Measurements from ENCODE around the gene INSL3. TPM values are rescaled to one million over a fixed set of nuclear protein-coding genes. Genes with fewer than 3 reads are reported as not detected.
A peak's percentile ranks its signal among the peaks of the same experiment; 100 is the strongest.
"Not testable (repeated sequence)": the region's sequence is repeated elsewhere in the genome, so short reads cannot be mapped to it uniquely, and the experiment has no call there.

The INSL3 gene
- polyA plus RNA-seq, 1 donor: 0.18 TPM

DNA sequence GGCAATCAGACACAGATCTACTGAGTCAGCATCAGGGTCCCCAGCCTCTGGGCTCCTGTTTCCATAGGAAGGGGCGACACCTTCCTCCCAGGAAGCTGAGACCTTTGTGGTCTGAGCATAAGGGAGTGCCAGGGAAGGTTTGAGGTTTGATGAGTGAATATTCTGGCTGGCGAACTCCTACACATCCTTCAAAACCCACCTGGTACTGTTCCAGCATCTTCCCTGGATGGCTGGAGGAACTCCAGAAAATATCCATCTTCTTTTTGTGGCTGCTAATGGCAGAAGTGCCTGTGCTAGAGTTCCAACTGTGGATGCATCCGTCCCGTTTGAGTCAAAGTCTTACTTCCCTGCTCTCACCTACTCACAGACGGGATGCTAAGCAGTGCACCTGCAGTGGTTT, 9.2 kb downstream of the INSL3 start:
- no peak for DNase-seq

GRCh38 chr19:17811681-17812080, 9.6 kb downstream of the INSL3 start:
- DNase-seq: no peak

GRCh38 chr19:17811103-17811502, 10.2 kb downstream of the INSL3 start:
- DNase-seq: no peak

- DNase-seq: no peak
Measured at GRCh38 chr19:17807731-17808316, 13.5 kb downstream of the INSL3 start.

GRCh38 chr19:17806945-17807344, 14.4 kb downstream of the INSL3 start:
- DNase-seq: no peak

DNA sequence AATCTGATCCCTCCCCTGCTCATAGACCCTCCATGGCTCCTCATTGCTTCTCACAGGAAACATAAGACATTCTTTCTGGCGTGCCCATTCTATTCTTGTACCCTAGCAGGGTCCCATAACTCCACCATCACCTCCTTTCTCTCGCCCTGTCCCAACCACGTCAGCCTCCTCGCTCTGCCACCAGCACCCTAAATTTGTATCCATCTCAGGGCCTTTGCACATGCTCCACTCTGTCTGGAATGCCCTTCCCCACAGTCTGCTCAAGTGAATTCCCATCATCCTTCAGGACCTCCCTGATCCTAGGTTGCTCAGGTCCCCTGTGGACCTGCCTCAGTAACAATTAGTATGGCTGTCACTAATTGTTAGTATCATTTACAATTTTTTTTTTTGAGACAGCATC, 15.9 kb downstream of the INSL3 start:
- no peak for DNase-seq

GRCh38 chr19:17803264-17803896, 17.9 kb downstream of the INSL3 start:
- no peak for DNase-seq

DNA sequence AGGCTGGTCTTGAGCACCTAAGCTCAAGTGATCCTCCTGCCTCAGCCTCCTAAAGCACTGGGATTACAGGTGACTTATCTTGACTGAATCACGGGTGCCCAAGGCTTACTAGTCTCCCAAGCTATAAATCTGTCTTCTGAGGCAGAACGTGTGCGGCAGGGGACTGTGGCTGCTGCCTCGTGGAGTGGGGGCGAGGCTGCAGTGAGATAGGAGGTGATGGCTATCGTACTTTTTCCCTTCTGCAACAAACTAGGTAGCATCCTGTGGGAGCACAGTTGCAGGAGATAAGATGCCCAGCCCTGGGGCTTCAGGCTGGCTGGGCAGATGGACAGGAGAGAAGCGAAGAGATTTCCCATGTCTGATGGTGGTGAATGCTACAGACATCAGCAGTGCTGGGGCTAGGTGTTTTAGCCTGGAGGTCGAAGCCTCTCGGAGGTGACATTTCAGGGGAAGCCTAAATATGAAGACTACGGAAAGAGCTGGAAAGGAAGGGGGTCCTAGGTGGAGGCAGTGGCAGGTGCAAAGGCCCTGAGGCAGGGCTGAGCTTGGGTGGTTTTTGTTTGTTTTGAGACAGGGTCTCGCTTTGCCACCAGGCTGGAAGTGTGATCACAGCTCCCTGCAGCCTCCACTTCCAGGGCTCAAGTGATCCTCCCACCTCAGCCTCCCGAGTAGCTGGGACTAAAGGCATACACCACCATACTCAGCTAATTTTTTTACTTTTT, 19.0 kb downstream of the INSL3 start:
- DNase-seq: no peak

DNA sequence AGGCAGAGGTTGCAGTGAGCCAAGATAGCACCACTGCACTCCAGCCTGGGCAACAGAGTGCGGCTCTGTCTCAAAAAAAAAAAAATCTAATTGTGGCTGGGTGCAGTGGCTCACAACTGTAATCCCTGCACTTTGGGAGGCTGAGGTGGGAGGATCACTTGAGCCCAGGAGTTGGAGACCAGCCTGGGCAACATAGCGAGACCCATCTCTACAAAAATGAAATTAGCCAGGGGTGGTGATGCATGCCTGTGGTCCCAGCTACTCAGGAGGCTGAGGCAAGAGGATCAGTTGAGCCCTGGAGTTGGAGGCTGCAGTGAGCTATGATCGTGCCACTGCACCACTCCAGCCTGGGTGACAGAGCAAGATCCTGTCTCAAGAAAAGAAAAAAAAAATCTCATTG, 22.7 kb downstream of the INSL3 start:
- not testable (repeated sequence) for DNase-seq

DNA sequence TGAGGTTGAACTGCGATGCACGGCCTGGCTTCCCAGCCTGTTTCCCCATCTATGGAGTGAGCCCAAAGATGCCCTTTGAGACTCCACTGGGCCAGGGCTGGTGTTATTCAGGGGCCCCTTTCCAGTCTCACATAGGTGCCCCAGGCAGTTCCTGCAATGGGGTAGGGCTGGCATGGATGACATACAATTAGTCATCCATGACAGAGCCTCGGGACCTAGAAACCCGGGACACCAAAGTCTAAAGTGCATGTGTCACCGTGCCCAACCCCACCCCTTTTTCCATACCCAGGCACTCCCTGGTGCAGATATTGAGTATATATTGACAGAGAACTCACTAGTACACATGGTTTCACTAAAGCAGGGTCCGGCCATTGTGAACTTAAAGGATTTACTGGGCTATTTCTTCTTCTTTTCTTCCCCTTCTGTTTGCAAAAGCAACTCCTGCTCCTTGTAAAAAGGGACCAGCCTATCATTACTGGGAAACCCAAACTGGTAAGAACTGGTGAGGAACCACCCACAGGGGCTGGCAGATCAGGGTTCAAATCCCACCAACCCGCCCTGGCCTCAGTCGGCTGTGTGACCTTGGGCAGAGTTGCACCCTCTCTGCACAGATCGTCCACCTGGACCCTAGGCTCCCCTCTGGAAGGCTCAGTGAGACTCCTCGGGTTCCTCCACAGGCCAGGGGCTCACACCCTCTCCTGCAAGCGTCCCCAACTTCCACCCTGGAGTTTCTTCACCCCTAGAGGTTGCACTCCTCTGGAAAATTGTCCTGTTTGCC, 23.7 kb downstream of the INSL3 start:
- DNase-seq: no peak

GRCh38 chr19:17796838-17797423, 24.4 kb downstream of the INSL3 start:
- DNase-seq: no peak

DNA sequence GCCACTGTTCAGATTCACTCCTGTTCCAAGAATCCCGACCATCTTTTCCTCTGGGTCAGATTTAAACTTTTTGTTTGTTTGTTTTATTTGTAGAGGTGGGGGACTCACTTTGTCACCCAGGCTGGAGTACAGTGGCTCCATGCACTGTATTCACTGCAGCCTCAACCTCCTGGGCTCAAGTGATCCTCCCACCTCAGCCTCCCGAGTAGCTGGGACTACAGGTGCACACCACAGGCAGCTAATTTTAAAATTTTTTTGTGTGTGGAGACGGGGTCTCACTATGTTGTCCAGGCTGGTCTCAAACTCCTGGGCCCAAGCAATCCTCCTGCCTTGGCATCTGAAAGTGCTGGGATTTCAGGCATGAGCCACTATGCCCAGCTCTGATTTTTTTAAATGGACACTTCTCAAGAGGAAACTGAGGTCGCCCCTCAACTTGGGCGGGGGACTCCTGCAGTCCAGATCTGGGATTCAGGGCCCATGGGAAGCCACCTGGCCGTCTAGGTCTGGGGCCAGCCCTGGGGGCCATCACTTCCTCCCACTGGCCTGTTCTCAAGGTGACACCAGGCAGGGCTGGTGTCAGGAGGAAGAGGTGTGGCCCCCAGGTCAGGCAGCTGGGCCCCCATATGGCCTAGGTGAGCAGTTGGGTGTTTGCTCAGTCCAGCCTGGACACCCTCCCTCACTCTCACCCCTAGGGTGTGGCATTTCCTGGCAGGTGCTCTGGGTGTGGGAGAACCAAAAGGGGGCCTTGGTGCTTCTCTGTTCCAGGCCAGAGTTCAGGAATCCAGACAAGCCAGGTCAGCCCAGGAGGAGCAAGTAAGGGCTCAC, 25.1 kb downstream of the INSL3 start:
- no peak for DNase-seq

- no peak for DNase-seq
Measured at GRCh38 chr19:17795495-17795856, 25.8 kb downstream of the INSL3 start.

DNA sequence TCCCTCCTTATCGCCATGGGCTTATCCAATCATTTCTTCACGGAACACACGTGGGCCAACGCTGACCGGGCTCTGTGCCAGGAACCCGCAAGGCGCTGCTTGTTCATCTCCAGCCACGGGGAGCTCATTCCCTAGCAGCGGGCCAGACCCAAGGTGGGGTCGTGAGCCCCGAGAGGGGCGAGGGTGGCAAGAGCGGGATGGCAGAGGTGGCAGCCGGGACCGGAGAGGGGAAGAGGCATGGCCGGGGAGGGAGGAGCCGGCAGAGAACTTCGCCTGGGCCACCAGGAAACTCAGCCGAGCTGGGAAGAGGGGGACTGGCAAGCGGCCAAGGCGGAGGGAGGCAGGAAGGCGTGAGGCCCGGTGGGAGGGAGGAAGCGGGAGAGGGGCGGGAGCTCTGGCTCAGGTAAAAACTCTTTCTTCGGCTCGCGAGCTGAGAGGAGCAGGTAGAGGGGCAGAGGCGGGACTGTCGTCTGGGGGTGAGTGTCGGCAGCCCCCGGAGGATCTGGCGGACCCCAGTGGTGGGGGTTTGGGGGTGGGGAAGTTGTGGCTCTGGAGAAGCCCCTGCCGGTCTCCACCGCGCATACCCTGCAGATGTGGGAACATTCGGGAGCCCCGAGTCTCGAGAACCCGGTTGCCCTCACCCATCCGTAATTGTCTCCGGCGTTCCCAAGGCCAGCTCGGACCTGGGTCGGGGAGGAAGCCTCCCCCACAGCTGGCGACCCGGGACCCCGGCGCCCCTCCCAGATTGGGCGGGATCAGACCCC, 26.4 kb downstream of the INSL3 start, which contains the start of gene B3GNT3:
TSS of gene B3GNT3 (plus strand) at position 408 of the 764 bp plus-strand sequence. CDS start 12,670 bp downstream, outside the sequence.
- peak; percentile 40 for DNase-seq

GRCh38 chr19:17794412-17794730, 26.9 kb downstream of the INSL3 start:
- no peak for DNase-seq

GRCh38 chr19:17790059-17790780, 31.1 kb downstream of the INSL3 start:
- no peak for DNase-seq

DNA sequence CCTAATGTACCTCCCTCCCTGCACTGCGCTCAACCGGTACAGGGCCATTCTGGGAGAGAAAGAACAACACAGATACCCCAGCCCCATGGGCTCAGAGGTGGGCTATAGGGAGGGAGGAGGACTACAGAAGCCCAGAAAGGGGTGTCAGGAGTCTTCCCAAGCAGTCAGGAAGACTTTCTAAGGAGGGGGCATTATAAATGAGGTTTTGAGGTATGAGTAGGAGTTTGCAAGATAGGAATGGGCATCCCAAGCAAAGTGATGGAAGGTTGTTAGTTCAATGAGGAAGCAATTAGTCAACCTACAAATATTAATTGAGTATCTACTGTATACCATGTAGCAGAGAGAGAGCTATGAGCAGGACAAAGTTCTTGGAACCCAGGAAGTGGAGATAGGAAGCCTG, 32.7 kb downstream of the INSL3 start:
- no peak for DNase-seq

DNA sequence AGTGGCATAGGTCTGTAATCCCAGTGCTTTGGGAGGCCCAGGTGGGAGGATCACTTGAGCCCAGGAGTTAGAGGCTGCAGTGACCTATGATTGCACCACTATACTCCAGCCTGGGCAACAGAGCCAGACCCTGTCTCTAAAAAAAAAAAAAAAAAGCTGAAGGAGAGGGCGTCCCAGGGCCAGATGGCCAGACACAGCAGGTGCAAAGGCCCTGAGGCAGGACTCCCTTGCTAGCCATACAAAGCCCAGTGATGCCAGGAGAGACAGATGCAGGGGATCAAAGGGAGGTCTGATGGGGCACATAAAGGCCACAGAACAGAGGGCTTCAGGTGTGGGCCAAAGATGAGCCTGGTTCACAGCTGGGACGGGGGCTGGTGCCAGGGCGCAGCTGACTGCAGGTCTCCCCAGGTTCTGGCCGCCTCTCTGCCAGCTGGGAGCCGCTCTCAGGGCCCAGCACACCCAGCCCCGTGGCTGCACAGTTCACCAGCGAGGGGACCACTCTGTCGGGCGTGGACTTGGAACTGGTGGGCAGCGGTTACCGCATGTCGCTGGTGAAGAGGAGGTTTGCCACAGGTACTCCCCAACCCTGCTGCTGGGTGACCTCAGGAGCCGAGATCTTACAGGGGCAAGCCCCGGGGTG, 33.9 kb downstream of the INSL3 start:
- DNase-seq: no peak

DNA sequence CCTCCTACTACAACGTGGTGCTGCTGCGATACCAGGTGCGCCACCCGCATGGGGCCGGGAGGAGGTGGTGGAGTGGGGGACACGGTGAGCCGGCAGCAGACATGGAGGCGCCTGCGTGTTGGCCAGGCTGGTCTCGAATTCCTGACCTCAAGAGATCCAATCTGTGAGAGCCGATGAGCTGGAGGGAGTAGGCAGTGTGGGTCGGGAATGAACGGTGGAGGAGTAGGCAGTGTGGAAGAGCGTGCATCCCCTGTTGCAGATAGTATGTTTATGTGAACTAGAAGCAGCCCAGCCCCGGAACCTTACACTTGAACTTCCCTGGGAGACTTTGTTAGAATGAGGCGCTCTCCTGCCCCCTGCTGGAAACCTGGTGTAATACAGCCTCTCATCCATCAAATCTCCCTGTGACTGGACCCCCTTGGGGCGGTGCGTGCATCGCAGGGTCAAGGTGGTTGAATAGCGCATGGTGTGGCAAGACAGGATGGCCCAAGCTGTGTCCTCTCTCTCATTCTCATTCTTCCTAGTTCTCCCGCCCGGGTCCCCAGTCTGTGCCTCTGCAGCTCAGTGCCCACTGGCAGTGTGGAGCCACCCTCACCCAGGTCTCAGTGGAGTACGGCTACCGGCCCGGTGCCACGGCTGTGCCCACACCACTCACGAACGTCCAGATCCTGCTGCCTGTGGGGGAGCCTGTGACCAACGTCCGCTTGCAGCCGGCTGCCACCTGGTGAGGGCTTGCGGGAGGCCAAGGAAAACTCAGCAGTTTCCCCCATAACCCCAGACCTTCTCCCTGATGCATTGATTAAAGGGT, 36.9 kb downstream of the INSL3 start:
- peak; percentile 78 for DNase-seq

All from left kidney (tissue), 2 donors.